ENCODE data around the gene ZG16.

ZG16 gene

GRCh38 chr16:29811170-29811895 is 33.3 kb downstream of the ZG16 start:
- peak; percentile 89 for DNase-seq

GRCh38 chr16:29811896-29812665 is 34.0 kb downstream of the ZG16 start, which contains the start of gene PRRT2:
TSS of gene PRRT2 (plus strand) at chr16:29812193. CDS start at chr16:29813055, 862 bp downstream.
- peak; percentile 75 for DNase-seq

- DNase-seq: no peak
Observed at GRCh38 chr16:29812754-29813643, 34.9 kb downstream of the ZG16 start.

DNA sequence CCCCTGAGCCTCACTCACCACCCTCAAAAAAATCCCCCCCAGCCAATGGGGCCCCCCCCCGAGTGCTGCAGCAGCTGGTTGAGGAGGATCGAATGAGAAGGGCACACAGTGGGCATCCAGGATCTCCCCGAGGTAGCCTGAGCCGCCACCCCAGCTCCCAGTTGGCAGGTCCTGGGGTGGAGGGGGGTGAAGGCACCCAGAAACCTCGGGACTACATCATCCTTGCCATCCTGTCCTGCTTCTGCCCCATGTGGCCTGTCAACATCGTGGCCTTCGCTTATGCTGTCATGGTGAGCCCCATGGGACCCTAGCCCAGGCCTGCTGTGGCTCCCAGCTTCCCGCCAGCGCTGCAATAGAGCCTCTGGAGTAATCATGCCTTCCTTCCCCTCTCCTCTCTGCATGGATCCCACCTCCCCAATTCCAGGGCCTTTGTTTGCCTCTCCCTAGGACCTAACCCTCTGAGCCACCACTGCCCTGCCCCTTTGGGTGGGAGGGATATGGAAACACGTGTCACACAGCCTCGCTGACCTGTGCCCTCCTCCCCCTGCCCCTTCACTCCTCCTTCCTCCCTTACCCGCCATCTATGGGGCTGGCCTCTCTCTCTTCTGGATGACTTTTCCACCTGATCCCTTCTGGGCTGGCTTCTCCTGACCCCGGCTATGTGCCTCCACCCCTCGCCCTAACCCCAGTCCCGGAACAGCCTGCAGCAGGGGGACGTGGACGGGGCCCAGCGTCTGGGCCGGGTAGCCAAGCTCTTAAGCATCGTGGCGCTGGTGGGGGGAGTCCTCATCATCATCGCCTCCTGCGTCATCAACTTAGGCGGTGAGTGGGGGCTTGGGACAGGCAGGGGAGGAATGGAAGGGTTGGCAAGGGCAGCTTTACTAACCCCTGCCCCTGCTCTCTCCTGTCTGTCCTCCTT is 35.8 kb downstream of the ZG16 start:
- DNase-seq: no peak

- no peak for DNase-seq
Observed at GRCh38 chr16:29814592-29814991, 36.5 kb downstream of the ZG16 start.

- DNase-seq: peak; percentile 78
Observed at GRCh38 chr16:29815032-29815721, 37.1 kb downstream of the ZG16 start.

GRCh38 chr16:29815793-29816693 is 38.0 kb downstream of the ZG16 start, which contains the start of gene PAGR1:
TSS of gene PAGR1 (plus strand) at chr16:29816152. CDS start at chr16:29816526, 374 bp downstream.
- DNase-seq: peak; percentile 99

- DNase-seq: peak; percentile 52
Observed at GRCh38 chr16:29816694-29817441, 38.8 kb downstream of the ZG16 start.

GRCh38 chr16:29818082-29818481 is 40.0 kb downstream of the ZG16 start:
- DNase-seq: no peak

DNA sequence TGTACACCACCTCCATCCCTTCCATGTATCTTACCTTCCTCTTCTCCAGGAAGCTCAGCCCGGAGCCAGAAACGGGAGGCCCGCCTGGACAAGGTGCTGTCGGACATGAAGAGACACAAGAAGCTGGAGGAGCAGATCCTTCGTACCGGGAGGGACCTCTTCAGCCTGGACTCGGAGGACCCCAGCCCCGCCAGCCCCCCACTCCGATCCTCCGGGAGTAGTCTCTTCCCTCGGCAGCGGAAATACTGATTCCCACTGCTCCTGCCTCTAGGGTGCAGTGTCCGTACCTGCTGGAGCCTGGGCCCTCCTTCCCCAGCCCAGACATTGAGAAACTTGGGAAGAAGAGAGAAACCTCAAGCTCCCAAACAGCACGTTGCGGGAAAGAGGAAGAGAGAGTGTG is 41.5 kb downstream of the ZG16 start:
- no peak for DNase-seq

DNA sequence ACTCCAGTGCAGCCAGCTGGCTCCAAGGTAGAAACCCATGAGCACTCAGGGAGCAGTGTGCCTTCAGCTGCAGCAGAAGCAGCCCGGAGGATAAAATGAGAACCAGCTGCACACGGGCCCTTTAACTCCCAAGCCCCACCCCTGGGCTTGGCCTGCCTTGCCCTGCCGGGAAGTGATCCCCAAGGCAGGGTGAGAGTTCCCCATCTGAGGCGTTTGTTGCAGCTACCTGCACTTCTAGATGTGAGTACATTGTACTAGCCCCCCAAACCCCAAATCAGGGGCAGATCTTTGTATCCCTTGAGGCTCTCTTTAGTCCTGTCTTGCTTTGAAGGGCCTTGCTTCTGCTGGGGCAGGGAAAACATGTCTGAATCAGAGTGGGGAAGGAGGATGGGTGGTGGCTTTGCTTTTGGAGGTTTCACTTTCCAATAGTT is 42.2 kb downstream of the ZG16 start, which contains the start of gene MVP:
MVP (plus strand) TSS at position 192 of the 431 bp plus-strand sequence. CDS start 10,088 bp downstream, outside the sequence.
- DNase-seq: no peak

- no peak for DNase-seq
Observed at GRCh38 chr16:29820730-29821642, 42.9 kb downstream of the ZG16 start.

GRCh38 chr16:29821643-29822115 is 43.6 kb downstream of the ZG16 start:
- no peak for DNase-seq

DNA sequence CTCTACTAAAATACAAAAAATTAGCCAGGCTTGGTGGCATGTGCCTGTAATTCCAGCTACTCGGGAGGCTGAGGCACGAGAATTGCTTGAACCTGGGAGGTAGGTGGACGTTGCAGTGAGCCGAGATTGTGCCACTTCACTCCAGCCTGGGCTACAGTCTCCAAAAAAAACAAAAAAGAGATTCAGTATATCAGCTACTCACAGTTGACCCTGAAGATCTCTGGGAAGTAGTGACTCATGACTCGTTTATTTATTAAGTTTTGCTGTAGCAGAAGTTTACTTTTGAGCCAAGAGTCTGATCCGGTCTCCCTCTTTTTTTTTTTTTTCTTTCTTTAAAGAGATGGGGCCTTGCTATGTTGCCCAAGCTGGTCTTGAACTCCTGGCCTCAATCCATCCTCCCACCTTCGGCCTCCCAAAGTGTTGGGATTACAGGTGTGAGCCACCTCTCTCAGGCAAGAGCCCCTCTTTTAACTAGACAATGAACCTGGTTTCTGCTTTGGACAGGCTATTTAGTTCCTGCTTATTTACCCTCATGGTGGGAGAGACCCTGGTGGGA is 46.6 kb downstream of the ZG16 start:
- DNase-seq: no peak

DNA sequence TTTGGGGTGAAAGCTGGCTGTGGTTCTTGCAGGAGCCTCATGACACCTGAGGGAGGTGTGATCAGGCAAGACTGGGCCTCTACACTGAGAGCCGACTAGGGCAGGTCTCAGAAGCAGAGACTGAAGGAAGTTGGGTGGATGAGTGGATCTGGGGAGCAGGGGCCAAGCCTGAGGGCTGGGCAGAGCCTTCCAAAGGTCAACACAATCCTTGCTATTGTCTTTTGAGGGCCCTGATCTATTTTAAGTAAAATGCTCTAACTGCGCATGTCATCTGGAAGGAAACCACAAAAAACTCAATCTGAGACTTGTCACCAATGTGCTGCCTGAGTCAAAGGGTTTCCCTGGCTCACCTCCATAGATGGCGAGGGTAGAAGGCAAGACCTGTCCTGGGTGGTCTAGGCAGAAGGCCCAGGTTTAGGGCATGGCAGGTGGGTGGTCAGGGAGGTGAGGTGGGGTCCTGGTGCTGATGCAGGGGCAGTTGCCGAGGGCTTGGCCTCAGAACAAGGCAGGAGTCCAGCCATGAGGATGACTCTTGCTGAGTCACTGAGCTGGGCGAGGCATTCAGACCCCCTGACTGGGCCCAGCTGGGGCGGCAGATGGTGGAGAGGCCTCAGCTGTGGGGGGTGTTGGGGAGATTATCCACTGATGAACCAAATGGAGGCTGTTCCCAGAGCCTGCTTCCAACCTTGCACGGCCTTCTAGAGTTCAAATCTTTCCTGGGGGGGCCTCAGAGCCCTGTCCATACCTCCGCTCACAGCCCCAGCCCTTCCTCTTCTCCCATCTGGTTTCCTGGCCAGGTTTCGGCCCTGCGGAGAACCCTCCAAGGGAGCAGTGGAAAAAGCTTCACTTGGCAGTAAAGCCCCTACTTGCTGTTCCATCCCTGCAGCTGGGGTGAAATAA is 47.3 kb downstream of the ZG16 start:
- DNase-seq: no peak

DNA sequence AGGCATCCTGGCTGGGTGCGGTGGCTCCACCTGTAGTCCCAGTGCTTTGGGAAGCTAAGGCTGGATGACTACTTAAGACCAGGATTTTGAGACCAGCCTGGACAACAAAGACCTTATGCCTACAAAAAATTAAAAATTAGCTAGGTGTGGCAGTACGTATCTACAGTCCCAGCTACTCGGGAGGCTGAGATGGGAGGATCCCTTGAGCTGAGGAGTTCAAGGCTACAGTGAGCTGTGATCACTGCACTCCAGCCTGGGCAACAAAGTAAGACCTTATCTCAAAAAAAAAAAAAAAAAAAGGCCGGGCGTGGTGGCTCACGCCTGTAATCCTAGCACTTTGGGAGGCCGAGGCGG is 48.3 kb downstream of the ZG16 start:
- DNase-seq: no peak

GRCh38 chr16:29830774-29831173 is 52.7 kb downstream of the ZG16 start:
- no peak for DNase-seq

All from COR-L47 (cell line).